SU-DHL-6 (cell line): Measurements from ENCODE around the gene ARL5A.

Experiments
- H2AFZ ChIP-seq: fragments of 200-600 bp; sonication (generic); 2 replicates; pipeline ENCODE4 v1.6.1; 2014; ENCODE audit warnings: low read depth, mild to moderate bottlenecking, moderate library complexity, mixed read lengths, antibody characterized with exemption, low read length; ENCODE audit not compliant: severe bottlenecking
- H3F3A ChIP-seq: fragments of 200-600 bp; shearing (Covaris generic); 2 replicates; pipeline ENCODE4 v1.6.0; 2016; ENCODE audit warnings: antibody characterized with exemption, mild to moderate bottlenecking; ENCODE audit not compliant: insufficient read depth
- H3K27ac ChIP-seq: fragments of 200-600 bp; sonication (generic); 2 replicates; pipeline ENCODE4 v1.5.1; 2016; ENCODE audit warnings: low read depth, mild to moderate bottlenecking, low read length, moderate library complexity, mixed read lengths
- H3K27me3 ChIP-seq: fragments of 200-600 bp; sonication (generic), shearing (Covaris generic); 2 replicates; pipeline ENCODE4 v1.6.0; 2014; ENCODE audit warnings: mild to moderate bottlenecking, low read length
- H3K36me3 ChIP-seq: fragments of 200-600 bp; sonication (generic); 2 replicates; pipeline ENCODE4 v1.6.1; 2014; ENCODE audit warnings: mild to moderate bottlenecking, low read length, mixed read lengths
- H3K4me2 ChIP-seq: fragments of 300-600, 200-600 bp; shearing (Covaris generic), sonication (generic); 2 replicates; pipeline ENCODE4 v1.6.0; 2014; ENCODE audit warnings: low read length, low read depth, mild to moderate bottlenecking; ENCODE audit not compliant: poor library complexity, severe bottlenecking
- H3K4me3 ChIP-seq: fragments of 200-600 bp; sonication (generic); 2 replicates; pipeline ENCODE4 v1.5.1; 2014; ENCODE audit warnings: antibody characterized with exemption, low read length, mild to moderate bottlenecking, mixed read lengths; ENCODE audit not compliant: insufficient read depth, poor library complexity, severe bottlenecking
- H3K79me2 ChIP-seq: fragments of 200-600 bp; sonication (generic); 2 replicates; pipeline ENCODE4 v1.6.1; 2014; ENCODE audit warnings: mild to moderate bottlenecking, low read length, moderate library complexity; ENCODE audit not compliant: insufficient read depth
- H3K9ac ChIP-seq: fragments of 200-600 bp; sonication (generic); 2 replicates; pipeline ENCODE4 v1.7.0; 2014; ENCODE audit warnings: mild to moderate bottlenecking, low read length
- H3K9me2 ChIP-seq: fragments of 200-600 bp; sonication (generic); replicated peaks from 2 replicates; pipeline ENCODE4 v1.6.1; 2014; ENCODE audit warnings: low read length; ENCODE audit not compliant: insufficient read depth
- H3K9me3 ChIP-seq: fragments of 200-600 bp; sonication (generic); 2 replicates; pipeline ENCODE4 v1.6.1; 2014; ENCODE audit warnings: low read length, mixed read lengths; ENCODE audit not compliant: insufficient read depth
- H4K20me1 ChIP-seq: fragments of 200-600 bp; sonication (generic); 2 replicates; pipeline ENCODE4 v1.6.1; 2014; ENCODE audit warnings: low read depth, mild to moderate bottlenecking, antibody characterized with exemption, low read length, moderate library complexity, mixed read lengths
- CTCF ChIP-seq: fragments of 200-600 bp; sonication (generic); IDR thresholded peaks from one replicate; pipeline ENCODE4 v1.5.1; 2017; ENCODE audit warnings: antibody characterized with exemption, mild to moderate bottlenecking, low read length, moderate library complexity; ENCODE audit not compliant: insufficient read depth, poor library complexity, severe bottlenecking
- EZH2phosphoT487 ChIP-seq: fragments of 200-600 bp; sonication (generic), shearing (Covaris generic); conservative IDR thresholded peaks from 2 replicates; pipeline ENCODE4 v1.6.1; 2018; ENCODE audit warnings: mild to moderate bottlenecking, antibody characterized with exemption, low read length, moderate library complexity, mixed read lengths

Gene ARL5A

GRCh38 chr2:151760139-151760650, 68.0 kb downstream of the ARL5A start:
- no peak overlapping the region for H3K4me3 ChIP-seq
- no peaks in the 10 kb centered on the region for H3K79me2 ChIP-seq
- H3K9ac ChIP-seq: no peak overlapping the region
- no peaks in the 10 kb centered on the region for H4K20me1 ChIP-seq
- no peaks in the 10 kb centered on the region for H3K27me3 ChIP-seq
- H3K36me3 ChIP-seq: no peaks in the 10 kb centered on the region
- no peaks in the 10 kb centered on the region for H3F3A ChIP-seq
- H3K9me3 ChIP-seq: no peaks in the 10 kb centered on the region
- no peak overlapping the region for H3K4me2 ChIP-seq
- no peak overlapping the region for H2AFZ ChIP-seq
- H3K27ac ChIP-seq: no peak overlapping the region
- no peaks in the 10 kb centered on the region for H3K9me2 ChIP-seq
- no peak for TF ChIP-seq CTCF
- TF ChIP-seq EZH2phosphoT487: no peak

GRCh38 chr2:151758744-151759143, 69.5 kb downstream of the ARL5A start:
- H3K9me3 ChIP-seq: no peaks in the 10 kb centered on the region
- H3K4me3 ChIP-seq: no peak overlapping the region
- H2AFZ ChIP-seq: no peak overlapping the region
- no peak overlapping the region for H3K9ac ChIP-seq
- TF ChIP-seq EZH2phosphoT487: no peak
- no peak for TF ChIP-seq CTCF
- H4K20me1 ChIP-seq: no peaks in the 10 kb centered on the region
- H3K27me3 ChIP-seq: no peaks in the 10 kb centered on the region
- H3K27ac ChIP-seq: no peak overlapping the region
- H3K36me3 ChIP-seq: no peaks in the 10 kb centered on the region
- no peaks in the 10 kb centered on the region for H3F3A ChIP-seq
- no peaks in the 10 kb centered on the region for H3K79me2 ChIP-seq
- no peaks in the 10 kb centered on the region for H3K9me2 ChIP-seq
- H3K4me2 ChIP-seq: no peak overlapping the region

GRCh38 chr2:151757861-151758260, 70.4 kb downstream of the ARL5A start:
- Histone ChIP-seq H3K36me3 (no peaks in the 10 kb centered on the region), H2AFZ (no peak overlapping the region), H3K9me3 (no peaks in the 10 kb centered on the region), H3F3A (no peaks in the 10 kb centered on the region), H3K79me2 (no peaks in the 10 kb centered on the region), H3K4me3 (no peak overlapping the region), H3K9ac (no peak overlapping the region), H3K27ac (no peak overlapping the region), H3K9me2 (no peaks in the 10 kb centered on the region), H4K20me1 (no peaks in the 10 kb centered on the region), H3K27me3 (no peaks in the 10 kb centered on the region), H3K4me2 (no peak overlapping the region)
- TF ChIP-seq CTCF (no peak), EZH2phosphoT487 (no peak)

GRCh38 chr2:151756820-151757219, 71.4 kb downstream of the ARL5A start:
- no peaks in the 10 kb centered on the region for H4K20me1 ChIP-seq
- H3F3A ChIP-seq: no peaks in the 10 kb centered on the region
- no peak overlapping the region for H3K9ac ChIP-seq
- no peak overlapping the region for H3K27ac ChIP-seq
- TF ChIP-seq CTCF (no peak), EZH2phosphoT487 (no peak)
- no peaks in the 10 kb centered on the region for H3K9me3 ChIP-seq
- H3K4me3 ChIP-seq: no peak overlapping the region
- H3K79me2 ChIP-seq: no peaks in the 10 kb centered on the region
- no peaks in the 10 kb centered on the region for H3K27me3 ChIP-seq
- no peaks in the 10 kb centered on the region for H3K9me2 ChIP-seq
- H2AFZ ChIP-seq: no peak overlapping the region
- H3K36me3 ChIP-seq: no peaks in the 10 kb centered on the region
- H3K4me2 ChIP-seq: no peak overlapping the region
